ENCODE results near the gene SLC6A16. TPM values are rescaled to one million over a fixed set of nuclear protein-coding genes. Genes with fewer than 3 reads are reported as not detected.

The SLC6A16 gene
- total and polyA plus RNA-seq, 10 donors, result 2.1 to 6.9 (median 3.9) TPM

DNA sequence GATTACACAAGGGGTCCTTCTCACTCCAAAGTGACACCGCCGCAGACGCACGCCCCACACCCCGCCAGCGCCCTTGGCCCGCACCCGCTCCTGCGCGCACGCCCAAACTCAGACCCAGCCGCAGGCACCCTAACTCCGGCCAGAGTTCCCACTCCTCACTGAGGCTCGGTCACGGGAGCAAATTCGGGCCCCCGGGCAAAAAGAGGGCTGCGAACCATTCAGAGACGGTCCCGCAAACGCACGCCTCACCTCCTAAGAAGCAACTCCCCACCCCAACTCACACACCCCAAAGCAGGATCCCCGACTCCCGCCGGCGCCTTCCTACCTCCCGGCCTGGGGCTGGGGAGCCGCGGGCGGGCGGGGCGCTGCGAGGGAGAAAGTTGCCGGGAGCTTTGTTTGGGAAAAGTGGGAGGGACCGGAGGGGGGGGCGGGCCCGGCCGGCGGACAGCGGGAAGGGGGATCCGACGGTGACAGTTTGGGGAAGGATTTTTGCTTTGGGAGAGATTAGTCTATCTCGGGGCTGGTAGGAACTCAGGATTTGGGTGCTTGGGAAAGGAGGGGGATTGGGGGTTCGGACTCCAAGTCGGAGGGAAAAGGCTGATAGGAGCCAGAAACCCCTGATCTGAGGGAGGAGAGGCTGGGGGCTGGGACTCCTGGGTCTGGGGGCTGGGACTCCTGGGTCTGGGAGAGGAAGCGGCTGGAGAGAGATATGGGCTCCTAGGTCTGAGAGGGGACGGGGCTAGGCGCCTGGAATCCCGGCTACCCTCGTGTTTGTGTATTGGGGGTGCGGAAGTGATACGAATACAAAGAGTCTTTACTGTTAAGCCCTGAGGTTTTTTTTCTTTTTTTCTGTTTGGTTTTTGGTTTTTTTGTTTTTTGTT lies 37.3 kb upstream of the SLC6A16 start, which contains the start of gene TEAD2:
TEAD2 (minus strand) TSS at position 369 of the 881 bp plus-strand sequence. CDS start 2,341 bp downstream, outside the sequence.
- Histone ChIP-seq H3K27ac (peak within 1 kb of the TSS; percentile 68 to 91 (median 88)), H3K4me3 (peak within 1 kb of the TSS; percentile 49 to 77 (median 54)), H3K27me3 (replicated peaks in 1 of 7) (peaks cover 0 to 48% (median 9%) of the 10 kb centered on the region in 7 donors), H3K36me3 (peaks cover 0 to 23% (median 0%) of the 10 kb centered on the region in 6 donors), H3K4me1 (peaks cover 6 to 63% (median 41%) of the 10 kb centered on the region in 6 donors), H3K9me3 (no peaks in the 10 kb centered on the region)
- DNase-seq, result peak; percentile 79
- 1 to 2% (median 1%) methylated on average over 26 to 52 of the region's 52 CpGs for WGBS, 5 donors
- intact Hi-C loops (cut with DNase I; ENCODE audit: low total_unique reads), result no loop called here
- TF ChIP-seq, protein P1, sequence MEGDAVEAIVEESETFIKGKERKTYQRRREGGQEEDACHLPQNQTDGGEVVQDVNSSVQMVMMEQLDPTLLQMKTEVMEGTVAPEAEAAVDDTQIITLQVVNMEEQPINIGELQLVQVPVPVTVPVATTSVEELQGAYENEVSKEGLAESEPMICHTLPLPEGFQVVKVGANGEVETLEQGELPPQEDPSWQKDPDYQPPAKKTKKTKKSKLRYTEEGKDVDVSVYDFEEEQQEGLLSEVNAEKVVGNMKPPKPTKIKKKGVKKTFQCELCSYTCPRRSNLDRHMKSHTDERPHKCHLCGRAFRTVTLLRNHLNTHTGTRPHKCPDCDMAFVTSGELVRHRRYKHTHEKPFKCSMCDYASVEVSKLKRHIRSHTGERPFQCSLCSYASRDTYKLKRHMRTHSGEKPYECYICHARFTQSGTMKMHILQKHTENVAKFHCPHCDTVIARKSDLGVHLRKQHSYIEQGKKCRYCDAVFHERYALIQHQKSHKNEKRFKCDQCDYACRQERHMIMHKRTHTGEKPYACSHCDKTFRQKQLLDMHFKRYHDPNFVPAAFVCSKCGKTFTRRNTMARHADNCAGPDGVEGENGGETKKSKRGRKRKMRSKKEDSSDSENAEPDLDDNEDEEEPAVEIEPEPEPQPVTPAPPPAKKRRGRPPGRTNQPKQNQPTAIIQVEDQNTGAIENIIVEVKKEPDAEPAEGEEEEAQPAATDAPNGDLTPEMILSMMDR (IDR thresholded peaks at IDR 0.05 in 8 of 11, conservative IDR thresholded peaks at IDR 0.05 in 3 of 11), result no peak
- TF ChIP-seq POLR2A (IDR thresholded peaks at IDR 0.05), result no peak
- TF ChIP-seq POLR2AphosphoS5 (IDR thresholded peaks at IDR 0.05), result peak; percentile 53 to 82 (median 78)

DNA sequence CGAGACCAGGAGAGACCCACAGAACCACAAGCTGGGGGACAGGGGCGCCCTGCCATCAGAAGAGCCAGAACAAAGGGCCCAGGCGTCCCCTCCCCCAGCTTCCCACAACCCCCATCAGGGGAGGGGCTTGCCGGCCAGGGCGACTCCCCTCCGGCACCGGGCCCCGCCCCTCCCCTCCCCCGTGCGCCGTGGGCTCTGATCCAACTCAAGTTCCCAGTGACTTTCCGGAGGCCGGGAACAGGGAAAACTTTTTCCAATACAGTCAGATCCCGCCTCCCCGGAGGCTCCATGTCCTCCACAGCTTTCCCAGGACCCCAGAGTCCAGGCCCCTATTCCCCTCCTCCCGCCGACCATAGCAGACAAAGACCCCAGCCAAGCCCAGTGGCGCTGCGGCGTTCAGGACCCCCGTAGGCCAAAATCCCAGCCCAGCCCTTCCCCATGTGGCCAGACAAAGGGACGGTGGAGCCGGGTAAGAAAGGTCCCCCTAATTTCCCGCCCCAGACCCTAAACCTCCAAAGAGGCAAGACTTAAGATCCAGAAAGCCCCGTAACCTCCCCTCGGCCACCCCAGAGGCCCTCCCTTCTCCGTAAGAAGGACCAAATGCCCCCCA lies 36.6 kb upstream of the SLC6A16 start:
- Histone ChIP-seq H3K4me1 (peaks cover 9 to 71% (median 46%) of the 10 kb centered on the region in 6 donors), H3K27me3 (replicated peaks in 1 of 7) (peaks cover 0 to 48% (median 9%) of the 10 kb centered on the region in 7 donors), H3K9me3 (no peaks in the 10 kb centered on the region), H3K36me3 (peaks cover 0 to 23% (median 0%) of the 10 kb centered on the region in 6 donors), H3K4me3 (peak overlapping the region; percentile 49 to 77 (median 54)), H3K27ac (peak overlapping the region; percentile 68 to 91 (median 88))
- peak in 1 of 3 donors; percentile 60 for TF ChIP-seq POLR2A (IDR thresholded peaks at IDR 0.05)
- TF ChIP-seq, protein P1 (IDR thresholded peaks at IDR 0.05 in 8 of 11, conservative IDR thresholded peaks at IDR 0.05 in 3 of 11), result no peak
- TF ChIP-seq POLR2AphosphoS5 (IDR thresholded peaks at IDR 0.05), result peak; percentile 42 to 70 (median 59)
- intact Hi-C loops (cut with DNase I; ENCODE audit: low total_unique reads), result no loop called here
- DNase-seq, result peak; percentile 86
- 3 to 12% (median 6%) methylated on average over 17 to 27 of the region's 27 CpGs for WGBS, 5 donors

DNA sequence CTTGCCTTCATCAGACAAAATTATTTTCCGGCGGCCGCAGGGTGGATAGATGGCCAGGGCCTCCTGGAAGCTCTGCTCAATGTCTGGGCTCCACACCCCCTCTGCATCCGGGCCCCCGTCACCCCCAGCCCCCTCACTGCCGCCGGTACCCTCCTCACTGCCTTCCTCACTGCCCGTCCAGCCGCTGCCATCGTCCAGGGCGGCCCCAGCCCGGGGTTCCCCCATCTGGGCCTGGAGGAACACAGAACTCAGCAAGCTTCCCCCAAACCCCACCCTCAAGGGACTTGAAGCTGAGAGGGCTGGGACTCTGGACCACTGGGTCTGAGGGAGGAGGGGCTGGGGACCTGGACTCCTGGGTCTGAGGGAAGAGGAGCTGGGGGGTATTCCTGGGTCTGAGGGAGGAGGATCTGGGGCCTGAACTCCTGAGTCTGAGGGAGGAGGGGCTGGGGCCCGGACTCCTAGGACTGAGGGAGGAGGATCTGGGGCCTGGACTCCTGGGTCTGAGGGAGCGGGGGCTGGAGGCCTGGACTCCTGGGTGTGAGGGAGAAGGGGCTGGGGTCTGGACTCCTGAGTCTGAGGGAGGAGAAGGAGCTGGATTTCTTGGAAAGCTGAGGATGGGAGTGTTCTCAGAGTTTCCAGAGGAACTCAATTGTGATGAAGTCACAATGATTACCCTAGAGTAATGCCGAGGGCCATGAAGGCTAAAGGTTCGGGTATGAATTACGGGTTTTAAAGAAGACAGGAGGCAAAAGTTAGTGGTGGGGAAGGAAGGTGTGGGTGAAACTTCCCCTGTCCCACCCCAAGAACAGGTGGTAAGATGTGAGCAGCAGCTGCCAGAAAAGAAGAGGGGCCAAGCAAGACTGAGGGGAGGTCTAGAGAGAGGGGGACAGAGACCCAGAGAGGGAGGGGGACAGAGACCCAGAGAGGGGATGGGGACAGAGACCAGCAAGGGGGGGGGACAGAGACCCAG lies 35.1 kb upstream of the SLC6A16 start:
- no peaks in the 10 kb centered on the region for H3K9me3 ChIP-seq
- H3K36me3 ChIP-seq, result peaks cover 0 to 24% (median 0%) of the 10 kb centered on the region in 6 donors
- DNase-seq, result no peak
- intact Hi-C loops (cut with DNase I; ENCODE audit: low total_unique reads), result no loop called here
- WGBS, 5 donors, result 61 to 74% (median 72%) methylated on average over 16 to 17 of the region's 17 CpGs
- TF ChIP-seq POLR2AphosphoS5 (IDR thresholded peaks at IDR 0.05), result no peak
- TF ChIP-seq, protein P1 (IDR thresholded peaks at IDR 0.05 in 8 of 11, conservative IDR thresholded peaks at IDR 0.05 in 3 of 11), result no peak
- no peak for TF ChIP-seq POLR2A (IDR thresholded peaks at IDR 0.05)
- H3K4me1 ChIP-seq, result peaks cover 12 to 85% (median 59%) of the 10 kb centered on the region in 6 donors
- peaks cover 0 to 48% (median 9%) of the 10 kb centered on the region in 7 donors for H3K27me3 ChIP-seq (replicated peaks in 1 of 7)
- H3K4me3 ChIP-seq, result no peak overlapping the region
- peak overlapping the region in 5 of 8 donors; percentile 32 to 91 (median 60) for H3K27ac ChIP-seq

All from spleen (tissue), 11 donors.